ENCODE results near the gene CATSPERD. TPM values are rescaled to one million over a fixed set of nuclear protein-coding genes. Genes with fewer than 3 reads are reported as not detected.
"Not testable (repeated sequence)": the region's sequence is repeated elsewhere in the genome, so short reads cannot be mapped to it uniquely, and the experiment has no call there.

Gene CATSPERD
- total RNA-seq, 4 donors from 2014 or later, result 0.27 to 0.47 TPM; not detected in 2

- Histone ChIP-seq H3K4me3 (no peak overlapping the region), H3K4me1 (no peaks in the 10 kb centered on the region), H3K27ac (no peak overlapping the region), H3K27me3 (peaks cover 27% of the 10 kb centered on the region), H3K9me3 (no peaks in the 10 kb centered on the region), H3K36me3 (no peaks in the 10 kb centered on the region)
- ATAC-seq, result no peak
- TF ChIP-seq CTCF (IDR thresholded peaks at IDR 0.05) (no peak), POLR2A (IDR thresholded peaks at IDR 0.05) (no peak), POLR2AphosphoS5 (IDR thresholded peaks at IDR 0.05) (no peak), EP300 (IDR thresholded peaks at IDR 0.05) (no peak)
- WGBS, 2 donors (ENCODE audit: low coverage in 1 of 2), result 81 to 90% methylated on average over 19 of the region's 19 CpGs
These were observed 21.6 kb downstream of the CATSPERD start for GRCh38 chr19:5742051-5742450.

GRCh38 chr19:5743630-5744029 lies 23.2 kb downstream of the CATSPERD start:
- Histone ChIP-seq H3K9me3 (no peaks in the 10 kb centered on the region), H3K4me1 (no peaks in the 10 kb centered on the region), H3K4me3 (no peak overlapping the region), H3K36me3 (no peaks in the 10 kb centered on the region), H3K27ac (no peak overlapping the region), H3K27me3 (peaks cover 40% of the 10 kb centered on the region)
- no peak for TF ChIP-seq POLR2AphosphoS5 (IDR thresholded peaks at IDR 0.05)
- TF ChIP-seq EP300 (IDR thresholded peaks at IDR 0.05), result no peak
- no peak for TF ChIP-seq POLR2A (IDR thresholded peaks at IDR 0.05)
- no peak for TF ChIP-seq CTCF (IDR thresholded peaks at IDR 0.05)
- ATAC-seq, result no peak

GRCh38 chr19:5744999-5745398 lies 24.6 kb downstream of the CATSPERD start:
- H3K27ac ChIP-seq, H3K9me3 ChIP-seq, H3K4me3 ChIP-seq, ATAC-seq, H3K4me1 ChIP-seq, H3K36me3 ChIP-seq: not testable (repeated sequence)
- WGBS, 2 donors (ENCODE audit: low coverage in 1 of 2), result 100% methylated on average over 1 of the region's 10 CpGs
- peaks cover 52% of the 10 kb centered on the region for H3K27me3 ChIP-seq

- H3K4me3 ChIP-seq, H3K36me3 ChIP-seq, H3K9me3 ChIP-seq, H3K27ac ChIP-seq, H3K4me1 ChIP-seq, ATAC-seq: not testable (repeated sequence)
- peaks cover 71% of the 10 kb centered on the region for H3K27me3 ChIP-seq
- 18 to 26% methylated on average over 4 to 6 of the region's 6 CpGs for WGBS, 2 donors (ENCODE audit: low coverage in 1 of 2)
These were observed 28.5 kb downstream of the CATSPERD start for GRCh38 chr19:5748920-5749319.

GRCh38 chr19:5749505-5749904 lies 29.1 kb downstream of the CATSPERD start:
- ATAC-seq, result no peak
- peaks cover 66% of the 10 kb centered on the region for H3K27me3 ChIP-seq

GRCh38 chr19:5751709-5752108 lies 31.3 kb downstream of the CATSPERD start:
- Histone ChIP-seq H3K9me3 (no peaks in the 10 kb centered on the region), H3K4me3 (no peak overlapping the region), H3K36me3 (no peaks in the 10 kb centered on the region), H3K4me1 (no peaks in the 10 kb centered on the region), H3K27me3 (peaks cover 47% of the 10 kb centered on the region), H3K27ac (no peak overlapping the region)
- TF ChIP-seq CTCF (IDR thresholded peaks at IDR 0.05) (no peak), POLR2A (IDR thresholded peaks at IDR 0.05) (no peak), POLR2AphosphoS5 (IDR thresholded peaks at IDR 0.05) (no peak), EP300 (IDR thresholded peaks at IDR 0.05) (no peak)
- no peak for ATAC-seq
- WGBS, 2 donors (ENCODE audit: low coverage in 1 of 2), result 80 to 96% methylated on average over 4 to 7 of the region's 7 CpGs

More at GRCh38 chr19:5749505-5749904, 29.1 kb downstream of the CATSPERD start:
- WGBS, 2 donors (ENCODE audit: low coverage in 1 of 2), result 86 to 87% methylated on average over 4 of the region's 5 CpGs
- no peaks in the 10 kb centered on the region for H3K9me3 ChIP-seq
- no peaks in the 10 kb centered on the region for H3K4me1 ChIP-seq
- no peaks in the 10 kb centered on the region for H3K36me3 ChIP-seq
- no peak overlapping the region for H3K27ac ChIP-seq
- H3K4me3 ChIP-seq, result no peak overlapping the region
- TF ChIP-seq POLR2AphosphoS5 (IDR thresholded peaks at IDR 0.05) (no peak), EP300 (IDR thresholded peaks at IDR 0.05) (no peak), POLR2A (IDR thresholded peaks at IDR 0.05) (no peak), CTCF (IDR thresholded peaks at IDR 0.05) (no peak)

Measured in gastroesophageal sphincter (tissue), 4 donors.